Measurements from ENCODE around the gene ERICH6B.

DNA sequence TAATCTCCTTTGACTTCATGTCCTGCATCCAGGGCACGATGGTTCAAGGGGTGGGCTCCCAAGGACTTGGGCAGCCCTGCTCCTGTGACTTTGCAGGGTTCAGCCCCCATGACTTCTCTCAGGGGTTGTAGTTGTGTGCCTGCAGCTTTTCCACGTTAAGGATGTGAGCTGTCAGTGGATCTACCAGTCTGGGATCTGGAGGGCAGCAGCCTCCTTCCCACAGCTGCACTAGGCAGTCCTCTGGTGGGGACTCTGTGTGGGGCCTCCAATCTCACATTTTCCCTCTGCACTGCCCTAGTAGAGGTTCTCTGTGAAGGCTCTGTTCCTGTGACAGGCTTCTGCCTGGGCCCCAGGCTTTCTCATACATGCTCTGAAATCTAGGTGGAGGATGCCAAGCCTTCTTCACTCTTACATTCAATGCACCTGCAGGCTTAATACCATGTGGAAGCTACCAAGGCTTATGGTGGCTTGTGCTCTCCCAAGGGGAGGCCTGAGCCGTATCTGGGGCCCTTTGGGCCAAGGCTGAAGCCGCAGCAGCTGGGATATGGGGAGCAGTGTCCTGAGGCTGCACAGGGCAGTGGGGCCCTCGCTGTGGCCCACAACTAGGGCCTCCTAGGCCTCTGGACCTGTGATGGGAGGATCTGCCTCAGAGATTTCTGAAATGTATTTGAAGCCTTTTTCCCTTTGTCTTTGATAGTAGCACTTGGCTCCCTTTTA is 39.3 kb upstream of the ERICH6B start:
- TF ChIP-seq, protein P1, sequence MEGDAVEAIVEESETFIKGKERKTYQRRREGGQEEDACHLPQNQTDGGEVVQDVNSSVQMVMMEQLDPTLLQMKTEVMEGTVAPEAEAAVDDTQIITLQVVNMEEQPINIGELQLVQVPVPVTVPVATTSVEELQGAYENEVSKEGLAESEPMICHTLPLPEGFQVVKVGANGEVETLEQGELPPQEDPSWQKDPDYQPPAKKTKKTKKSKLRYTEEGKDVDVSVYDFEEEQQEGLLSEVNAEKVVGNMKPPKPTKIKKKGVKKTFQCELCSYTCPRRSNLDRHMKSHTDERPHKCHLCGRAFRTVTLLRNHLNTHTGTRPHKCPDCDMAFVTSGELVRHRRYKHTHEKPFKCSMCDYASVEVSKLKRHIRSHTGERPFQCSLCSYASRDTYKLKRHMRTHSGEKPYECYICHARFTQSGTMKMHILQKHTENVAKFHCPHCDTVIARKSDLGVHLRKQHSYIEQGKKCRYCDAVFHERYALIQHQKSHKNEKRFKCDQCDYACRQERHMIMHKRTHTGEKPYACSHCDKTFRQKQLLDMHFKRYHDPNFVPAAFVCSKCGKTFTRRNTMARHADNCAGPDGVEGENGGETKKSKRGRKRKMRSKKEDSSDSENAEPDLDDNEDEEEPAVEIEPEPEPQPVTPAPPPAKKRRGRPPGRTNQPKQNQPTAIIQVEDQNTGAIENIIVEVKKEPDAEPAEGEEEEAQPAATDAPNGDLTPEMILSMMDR (IDR thresholded peaks at IDR 0.05; ENCODE audit: low read length) = no peak
- TF ChIP-seq EZH2 (IDR thresholded peaks at IDR 0.05; ENCODE audit: borderline replicate concordance, low read length) = no peak

Data from OCI-LY1 (cell line).